PC-9 (cell line): Measurements from ENCODE around the gene C22orf39. TPM values are rescaled to one million over a fixed set of nuclear protein-coding genes. Genes with fewer than 3 reads are reported as not detected.
"Not testable (repeated sequence)": the region's sequence is repeated elsewhere in the genome, so short reads cannot be mapped to it uniquely, and the experiment has no call there.

Experiments used
- BruUV-seq: library from RNA; stranded (reverse); fragments of 400-500 nt; replicated peaks from 2 replicates; lab custom pipeline; 2021; lab: Mats Ljungman, UMichigan
- CTCF ChIA-PET: fragments of 300-600 bp; sonication (Branson Sonifier 250); formaldehyde crosslinking; loops from one replicate; lab custom pipeline; 2022; ENCODE audit warnings: antibody characterized with exemption; lab: Charles Lee
- POLR2A ChIA-PET: fragments of 300-600 bp; sonication (Branson Sonifier 250); formaldehyde crosslinking; loops from one replicate; lab custom pipeline; 2022; ENCODE audit warnings: antibody characterized with exemption; ENCODE audit not compliant: unreplicated experiment; lab: Charles Lee
- DNase-seq, 2 experiments: peaks; one replicate each; pipeline versions ENCODE4 v3.0.0 to v3.0.0-alpha.2; 2015 to 2022; ENCODE audit warnings: mixed read lengths in 1 of 2
- H2AFZ ChIP-seq: fragments of 200-600 bp; sonication (generic); 2 replicates; pipeline ENCODE4 v1.8.1; 2017; ENCODE audit warnings: antibody characterized with exemption
- H3F3A ChIP-seq: fragments of 200-600 bp; sonication (generic); 2 replicates; pipeline ENCODE4 v1.8.1; 2017; ENCODE audit warnings: antibody characterized with exemption, mild to moderate bottlenecking, low read depth; ENCODE audit not compliant: insufficient read depth
- H3K27ac ChIP-seq: fragments of 200-600 bp; sonication (generic); 2 replicates; pipeline ENCODE4 v1.6.1; 2016; ENCODE audit warnings: mixed run types
- H3K27me3 ChIP-seq: fragments of 200-600 bp; sonication (generic); 2 replicates; pipeline ENCODE4 v1.6.1; 2016; ENCODE audit warnings: low read depth, mixed run types; ENCODE audit not compliant: insufficient read depth
- H3K36me3 ChIP-seq: fragments of 200-600 bp; sonication (generic); 2 replicates; pipeline ENCODE4 v1.6.1; 2016; ENCODE audit warnings: low read depth, mixed run types
- H3K4me1 ChIP-seq: fragments of 200-600 bp; sonication (generic); replicated peaks from 2 replicates; pipeline ENCODE4 v1.6.1; 2016; ENCODE audit warnings: mixed run types; ENCODE audit not compliant: insufficient read depth
- H3K4me2 ChIP-seq: fragments of 200-600 bp; sonication (generic); 2 replicates; pipeline ENCODE4 v1.6.1; 2017; ENCODE audit warnings: mixed run types
- H3K4me3 ChIP-seq: fragments of 200-600 bp; sonication (generic); 2 replicates; pipeline ENCODE4 v1.6.1; 2016; ENCODE audit warnings: mixed run types
- H3K79me2 ChIP-seq: fragments of 200-600 bp; sonication (generic); 2 replicates; pipeline ENCODE4 v1.6.1; 2017; ENCODE audit warnings: low read depth, mixed run types
- H3K9me2 ChIP-seq: fragments of 200-600 bp; sonication (generic); 2 replicates; pipeline ENCODE4 v1.8.1; 2017; ENCODE audit warnings: mild to moderate bottlenecking; ENCODE audit not compliant: insufficient read depth
- H3K9me3 ChIP-seq: fragments of 200-600 bp; sonication (generic); 2 replicates; pipeline ENCODE4 v1.8.1; 2016; ENCODE audit warnings: low read depth; ENCODE audit not compliant: insufficient read depth
- H4K20me1 ChIP-seq: fragments of 200-600 bp; sonication (generic); 2 replicates; pipeline ENCODE4 v1.8.1; 2017; ENCODE audit not compliant: insufficient read depth
- EZH2 ChIP-seq: fragments of 200-600 bp; sonication (generic); IDR thresholded peaks from 2 replicates; pipeline ENCODE4 v1.8.0; 2017; ENCODE audit warnings: antibody characterized with exemption, low read depth
- intact Hi-C: fragments of 100-400 bp; cut with micrococcal nuclease; formaldehyde crosslinking; loops from one replicate; pipeline ENCODE4 v1.10.0; 2022; ENCODE audit not compliant: unreplicated experiment
- total RNA-seq: library from RNA; stranded (reverse); gene quantifications from 2 replicates; pipeline ENCODE4 v1.2.3, GENCODE V29; 2021
- TF ChIP-seq, protein P1 (sequence below): fragments of 200-600 bp; sonication (generic); conservative IDR thresholded peaks from 2 replicates; pipeline ENCODE4 v1.6.1; 2017; ENCODE audit warnings: mixed run types, antibody characterized with exemption, mild to moderate bottlenecking, moderate library complexity

C22orf39 gene
- total RNA-seq, 1 experiment from 2014 or later: 12.3 TPM

DNA sequence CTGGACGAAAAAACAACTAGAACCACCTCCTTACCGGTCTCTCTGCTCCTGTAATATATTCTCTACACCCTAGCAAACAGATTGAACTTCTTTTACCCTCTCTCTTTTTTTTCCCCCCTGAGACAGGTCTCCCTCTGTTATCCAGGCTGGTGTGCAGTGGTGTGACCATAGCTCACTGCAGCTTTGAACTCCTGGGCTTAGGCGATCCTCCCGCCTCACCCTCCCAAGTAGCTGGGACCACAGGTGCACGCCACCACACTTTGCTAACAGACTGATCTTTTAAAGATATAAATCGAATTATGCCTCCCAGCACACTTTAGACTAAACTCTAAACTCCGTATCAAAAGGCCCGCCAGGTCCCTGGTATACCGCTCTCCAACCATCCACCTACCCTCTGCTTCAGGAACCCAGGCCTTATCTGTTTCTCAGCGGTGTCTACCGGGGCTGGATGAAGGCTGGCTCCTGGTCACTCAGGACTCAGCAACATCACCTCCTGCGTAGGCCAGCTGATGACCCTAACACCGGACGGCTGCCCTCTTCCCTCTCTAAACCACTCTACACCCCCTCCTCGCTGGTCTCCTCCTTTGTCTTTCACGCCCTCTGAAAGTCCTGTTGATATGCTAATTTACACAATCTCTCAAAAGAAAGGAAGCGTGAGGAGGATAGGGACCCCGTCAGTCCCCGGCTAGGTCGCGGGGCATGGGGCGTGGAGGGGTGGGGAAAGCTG is 745 bp downstream of the C22orf39 start:
- Histone ChIP-seq H3K27me3 (no peaks in the 10 kb centered on the region), H3K27ac (peak overlapping the region; percentile 32; the same call in 1 of the 2 replicates), H3F3A (no peaks in the 10 kb centered on the region; the same call in 1 of the 2 replicates), H3K4me3 (peak overlapping the region; percentile 87), H3K4me2 (peak overlapping the region; percentile 87), H3K9me2 (no peaks in the 10 kb centered on the region), H3K79me2 (peaks cover 20% of the 10 kb centered on the region), H3K9me3 (no peaks in the 10 kb centered on the region), H4K20me1 (no peaks in the 10 kb centered on the region), H3K36me3 (no peaks in the 10 kb centered on the region), H3K4me1 (peaks cover 5% of the 10 kb centered on the region), H2AFZ (peak overlapping the region; percentile 83)
- no peak for TF ChIP-seq EZH2
- TF ChIP-seq, protein P1, sequence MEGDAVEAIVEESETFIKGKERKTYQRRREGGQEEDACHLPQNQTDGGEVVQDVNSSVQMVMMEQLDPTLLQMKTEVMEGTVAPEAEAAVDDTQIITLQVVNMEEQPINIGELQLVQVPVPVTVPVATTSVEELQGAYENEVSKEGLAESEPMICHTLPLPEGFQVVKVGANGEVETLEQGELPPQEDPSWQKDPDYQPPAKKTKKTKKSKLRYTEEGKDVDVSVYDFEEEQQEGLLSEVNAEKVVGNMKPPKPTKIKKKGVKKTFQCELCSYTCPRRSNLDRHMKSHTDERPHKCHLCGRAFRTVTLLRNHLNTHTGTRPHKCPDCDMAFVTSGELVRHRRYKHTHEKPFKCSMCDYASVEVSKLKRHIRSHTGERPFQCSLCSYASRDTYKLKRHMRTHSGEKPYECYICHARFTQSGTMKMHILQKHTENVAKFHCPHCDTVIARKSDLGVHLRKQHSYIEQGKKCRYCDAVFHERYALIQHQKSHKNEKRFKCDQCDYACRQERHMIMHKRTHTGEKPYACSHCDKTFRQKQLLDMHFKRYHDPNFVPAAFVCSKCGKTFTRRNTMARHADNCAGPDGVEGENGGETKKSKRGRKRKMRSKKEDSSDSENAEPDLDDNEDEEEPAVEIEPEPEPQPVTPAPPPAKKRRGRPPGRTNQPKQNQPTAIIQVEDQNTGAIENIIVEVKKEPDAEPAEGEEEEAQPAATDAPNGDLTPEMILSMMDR: no peak
- ChIA-PET POLR2A (interaction anchor here (0.5 to 0.7 kb wide), 4 partner anchors 33 to 267 kb away, joined by 3 read pairs; partner anchors contain the start of genes CDC45 and CLTCL1), CTCF (no interaction called here)
- TSS peak; percentile 27 for BruUV-seq
- DNase-seq: no peak
- intact Hi-C loops: no loop called here

DNA sequence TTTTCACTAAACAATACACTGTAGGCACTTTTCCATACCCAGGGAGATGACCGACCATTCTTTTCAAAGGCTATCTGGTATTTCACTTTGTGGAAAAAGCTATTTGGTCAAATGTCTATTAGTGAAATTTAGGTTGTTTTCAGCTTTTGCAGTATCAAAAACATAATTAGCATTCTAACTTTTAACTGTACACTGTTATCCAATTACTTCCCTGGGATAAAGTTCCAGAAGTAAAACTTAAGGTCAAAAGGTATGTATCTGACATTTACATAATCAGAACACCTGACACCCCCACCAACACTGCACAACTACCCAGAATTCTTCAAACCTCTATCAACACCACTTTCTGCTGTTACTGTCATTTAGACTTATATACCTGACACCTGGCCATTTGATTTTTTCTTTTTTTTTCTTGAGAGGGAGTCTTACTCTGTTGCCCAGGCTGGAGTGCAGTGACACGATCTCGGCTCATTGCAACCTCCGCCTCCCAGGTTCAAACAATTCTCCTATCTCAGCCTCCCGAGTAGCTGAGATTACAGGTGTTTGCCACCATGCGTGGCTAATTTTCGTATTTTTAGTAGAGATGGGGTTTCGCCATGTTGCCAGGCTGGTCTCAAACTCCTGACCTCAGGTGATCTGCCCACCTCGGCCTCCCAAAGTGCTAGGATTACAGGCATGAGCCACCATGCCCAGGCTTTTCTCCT is 2.1 kb downstream of the C22orf39 start:
- peaks cover 20% of the 10 kb centered on the region for H3K79me2 ChIP-seq
- DNase-seq, H3F3A ChIP-seq, H3K4me3 ChIP-seq, H3K9me2 ChIP-seq, H3K4me1 ChIP-seq, intact Hi-C loops, H3K36me3 ChIP-seq, POLR2A ChIA-PET, H3K9me3 ChIP-seq, BruUV-seq, H3K4me2 ChIP-seq, H4K20me1 ChIP-seq, H2AFZ ChIP-seq, H3K27me3 ChIP-seq, H3K27ac ChIP-seq, CTCF ChIA-PET: not testable (repeated sequence)

DNA sequence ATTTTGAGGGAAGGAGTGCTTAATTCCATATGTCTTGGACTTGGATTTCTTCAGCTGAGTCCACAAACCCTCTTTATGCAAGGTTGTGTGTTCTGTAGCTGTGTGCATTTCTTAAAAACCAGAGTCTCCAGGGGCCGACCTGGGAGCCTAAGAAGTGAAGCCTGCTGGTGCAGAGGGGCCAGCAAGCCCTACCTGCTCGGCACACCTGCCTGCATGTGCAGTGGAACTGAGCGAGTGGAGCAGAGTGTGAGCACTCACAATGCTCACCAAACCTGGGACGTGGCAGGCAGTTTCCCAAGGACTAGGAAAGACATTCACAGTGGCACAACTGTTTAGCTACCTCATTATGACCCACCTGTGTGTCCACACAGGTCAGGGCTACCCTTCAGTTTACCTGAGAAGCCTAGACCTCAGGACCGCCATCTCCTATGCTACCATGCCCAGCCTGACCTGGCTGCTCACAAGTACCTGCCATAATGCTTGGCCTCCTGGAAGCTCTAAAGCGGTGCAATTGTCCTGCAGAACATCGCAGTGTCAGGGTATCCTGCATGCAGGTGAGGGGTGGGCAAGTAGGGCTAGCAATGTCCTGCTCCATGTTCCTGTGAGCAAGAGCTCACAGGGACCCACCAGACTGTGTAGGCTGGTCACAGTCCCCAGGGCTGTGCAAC is 3.8 kb downstream of the C22orf39 start:
- POLR2A ChIA-PET: interaction anchor here (0.6 kb wide), 1 partner anchor 299 kb away, joined by 4 read pairs; the partner anchor contains the start of gene ESS2
- no peaks in the 10 kb centered on the region for H4K20me1 ChIP-seq
- peaks cover 5% of the 10 kb centered on the region for H3K4me1 ChIP-seq
- CTCF ChIA-PET: no interaction called here
- H2AFZ ChIP-seq: no peak overlapping the region
- DNase-seq: no peak
- H3K4me2 ChIP-seq: no peak overlapping the region
- H3K36me3 ChIP-seq: no peaks in the 10 kb centered on the region
- H3K27me3 ChIP-seq: no peaks in the 10 kb centered on the region
- TF ChIP-seq EZH2: no peak
- TF ChIP-seq, protein P1: no peak
- H3F3A ChIP-seq: no peaks in the 10 kb centered on the region
- no TSS peak for BruUV-seq
- peaks cover 20% of the 10 kb centered on the region for H3K79me2 ChIP-seq
- intact Hi-C loops: no loop called here
- no peaks in the 10 kb centered on the region for H3K9me3 ChIP-seq
- H3K9me2 ChIP-seq: no peaks in the 10 kb centered on the region
- H3K4me3 ChIP-seq: no peak overlapping the region
- no peak overlapping the region for H3K27ac ChIP-seq
